ENCODE results near the gene CTSO. TPM values are rescaled to one million over a fixed set of nuclear protein-coding genes. Genes with fewer than 3 reads are reported as not detected.

Gene CTSO
- total RNA-seq, 1 donor from 2014 or later, result 20.4 TPM

GRCh38 chr4:155909615-155910226, 43.9 kb downstream of the CTSO start:
- no peak overlapping the region for H3K9ac ChIP-seq (ENCODE audit: low read depth in 1 of 3, low read length in 3 of 3)
- H3K4me1 ChIP-seq (ENCODE audit: control insufficient read depth in 3 of 3, insufficient read depth in 3 of 3, low read length in 3 of 3), result peaks cover 0 to 6% (median 3%) of the 10 kb centered on the region in 3 donors
- H3K9me3 ChIP-seq (ENCODE audit: control insufficient read depth in 3 of 3, low read length in 3 of 3), result no peaks in the 10 kb centered on the region
- H3K4me3 ChIP-seq (ENCODE audit: low read length in 3 of 3), result no peak overlapping the region
- H3K27ac ChIP-seq (ENCODE audit: low read depth, low read length), result no peak overlapping the region
- no peaks in the 10 kb centered on the region for H3K36me3 ChIP-seq (ENCODE audit: control insufficient read depth in 3 of 3, insufficient read depth in 3 of 3, low read length in 3 of 3)
- H3K27me3 ChIP-seq (ENCODE audit: control insufficient read depth in 3 of 3, insufficient read depth in 3 of 3, low read length in 3 of 3), result no peaks in the 10 kb centered on the region

DNA sequence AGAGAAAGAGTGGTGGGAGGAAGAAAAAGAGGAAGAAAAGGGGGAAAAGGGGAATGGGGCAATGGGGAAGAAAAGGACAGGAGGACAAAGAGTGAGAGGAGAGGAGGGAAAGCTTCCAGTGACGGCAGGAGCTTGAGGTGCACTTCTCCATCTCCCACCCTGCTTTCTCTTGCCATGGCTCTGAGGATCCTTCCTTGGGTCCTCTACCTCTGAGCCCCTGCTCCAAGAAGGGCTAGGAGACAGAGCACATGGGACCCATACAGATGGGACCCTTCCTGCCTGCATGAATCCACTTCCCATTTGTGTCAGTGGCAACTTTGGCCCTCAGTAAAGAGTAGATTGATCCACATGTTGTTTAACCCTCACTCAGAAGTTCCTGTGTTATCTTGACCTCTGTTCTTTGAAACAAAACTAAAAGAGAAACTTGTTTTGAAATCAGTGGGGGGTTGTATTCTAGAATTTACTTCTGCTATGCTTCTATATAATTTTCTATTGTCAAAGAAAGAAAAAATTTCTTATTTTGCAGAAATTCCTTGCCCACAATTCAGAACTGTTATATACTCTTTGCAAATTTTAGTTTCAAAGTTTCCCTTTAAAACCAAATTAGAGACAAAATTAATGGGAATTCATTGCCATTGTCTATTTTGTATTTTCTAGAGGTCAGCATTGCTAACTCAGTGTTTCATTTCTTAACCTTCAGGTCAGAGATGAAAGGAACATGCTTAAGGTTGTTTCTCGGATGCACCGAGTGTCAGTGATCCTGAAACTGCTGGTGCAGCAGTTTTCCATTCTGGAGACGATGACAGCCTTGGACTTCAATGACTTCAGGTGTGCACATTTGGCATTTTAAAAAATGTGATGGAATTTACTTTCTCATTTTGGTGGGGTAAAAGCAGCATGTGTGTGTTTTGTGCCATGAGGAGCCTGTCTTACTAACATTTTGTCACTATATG, 45.2 kb downstream of the CTSO start:
- H3K9ac ChIP-seq (ENCODE audit: low read depth in 1 of 3, low read length in 3 of 3), result no peak overlapping the region
- no peak overlapping the region for H3K27ac ChIP-seq (ENCODE audit: low read depth, low read length)
- no peaks in the 10 kb centered on the region for H3K9me3 ChIP-seq (ENCODE audit: control insufficient read depth in 3 of 3, low read length in 3 of 3)
- no peak overlapping the region for H3K4me3 ChIP-seq (ENCODE audit: low read length in 3 of 3)
- no peaks in the 10 kb centered on the region for H3K27me3 ChIP-seq (ENCODE audit: control insufficient read depth in 3 of 3, insufficient read depth in 3 of 3, low read length in 3 of 3)
- peaks cover 0 to 6% (median 3%) of the 10 kb centered on the region in 3 donors for H3K4me1 ChIP-seq (ENCODE audit: control insufficient read depth in 3 of 3, insufficient read depth in 3 of 3, low read length in 3 of 3)
- no peaks in the 10 kb centered on the region for H3K36me3 ChIP-seq (ENCODE audit: control insufficient read depth in 3 of 3, insufficient read depth in 3 of 3, low read length in 3 of 3)

DNA sequence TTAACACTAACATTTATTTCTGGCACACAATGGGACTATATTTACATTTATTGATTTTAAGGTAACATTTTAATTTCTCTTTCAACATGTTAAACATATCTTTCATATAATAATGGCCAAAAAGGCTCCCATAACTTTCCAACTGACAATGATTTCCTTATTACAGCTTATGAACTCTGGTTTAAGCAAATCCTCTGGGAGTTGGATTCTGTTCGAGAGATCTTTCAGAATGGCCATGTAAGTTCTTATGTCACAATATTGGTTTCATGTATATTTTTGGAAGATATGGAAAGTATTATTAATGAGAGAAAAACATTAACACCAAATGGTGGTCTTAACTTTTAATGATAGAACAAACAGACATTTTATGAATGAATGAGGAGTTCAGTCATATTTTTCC, 46.1 kb downstream of the CTSO start:
- H3K4me1 ChIP-seq (ENCODE audit: control insufficient read depth in 3 of 3, insufficient read depth in 3 of 3, low read length in 3 of 3), result peaks cover 0 to 6% (median 3%) of the 10 kb centered on the region in 3 donors
- no peak overlapping the region for H3K27ac ChIP-seq (ENCODE audit: low read depth, low read length)
- no peaks in the 10 kb centered on the region for H3K27me3 ChIP-seq (ENCODE audit: control insufficient read depth in 3 of 3, insufficient read depth in 3 of 3, low read length in 3 of 3)
- H3K9ac ChIP-seq (ENCODE audit: low read depth in 1 of 3, low read length in 3 of 3), result no peak overlapping the region
- no peak overlapping the region for H3K4me3 ChIP-seq (ENCODE audit: low read length in 3 of 3)
- H3K36me3 ChIP-seq (ENCODE audit: control insufficient read depth in 3 of 3, insufficient read depth in 3 of 3, low read length in 3 of 3), result no peaks in the 10 kb centered on the region
- H3K9me3 ChIP-seq (ENCODE audit: control insufficient read depth in 3 of 3, low read length in 3 of 3), result no peaks in the 10 kb centered on the region

GRCh38 chr4:155906554-155907247, 47.0 kb downstream of the CTSO start:
- peaks cover 0 to 6% (median 3%) of the 10 kb centered on the region in 3 donors for H3K4me1 ChIP-seq (ENCODE audit: control insufficient read depth in 3 of 3, insufficient read depth in 3 of 3, low read length in 3 of 3)
- H3K9ac ChIP-seq (ENCODE audit: low read depth in 1 of 3, low read length in 3 of 3), result no peak overlapping the region
- H3K27me3 ChIP-seq (ENCODE audit: control insufficient read depth in 3 of 3, insufficient read depth in 3 of 3, low read length in 3 of 3), result no peaks in the 10 kb centered on the region
- no peaks in the 10 kb centered on the region for H3K9me3 ChIP-seq (ENCODE audit: control insufficient read depth in 3 of 3, low read length in 3 of 3)
- H3K27ac ChIP-seq (ENCODE audit: low read depth, low read length), result peak overlapping the region; percentile 36
- peak overlapping the region in 1 of 3 donors; percentile 48 for H3K4me3 ChIP-seq (ENCODE audit: low read length in 3 of 3)
- H3K36me3 ChIP-seq (ENCODE audit: control insufficient read depth in 3 of 3, insufficient read depth in 3 of 3, low read length in 3 of 3), result no peaks in the 10 kb centered on the region

DNA sequence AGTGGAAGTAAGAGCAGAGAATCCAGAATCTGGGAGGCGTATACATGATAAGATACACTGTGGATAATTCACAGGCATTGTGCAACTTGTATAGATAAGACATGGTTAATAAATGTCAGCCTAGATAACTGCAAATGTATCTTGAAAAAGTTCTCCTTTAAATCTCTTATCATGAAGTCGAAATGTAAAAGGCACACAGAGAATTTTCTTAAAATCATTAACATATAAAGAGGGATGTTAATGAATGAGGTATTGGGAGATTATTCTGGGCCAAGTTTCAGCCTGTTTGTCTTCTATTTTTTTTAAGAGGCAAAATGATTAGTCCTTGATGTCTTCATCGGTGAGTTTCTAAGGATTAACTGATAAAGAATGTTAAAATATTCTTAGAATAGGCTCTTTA, 49.3 kb downstream of the CTSO start:
- Histone ChIP-seq H3K4me1 (ENCODE audit: control insufficient read depth in 3 of 3, insufficient read depth in 3 of 3, low read length in 3 of 3) (peaks cover 0 to 11% (median 3%) of the 10 kb centered on the region in 3 donors), H3K9me3 (ENCODE audit: control insufficient read depth in 3 of 3, low read length in 3 of 3) (no peaks in the 10 kb centered on the region), H3K27ac (ENCODE audit: low read depth, low read length) (no peak overlapping the region), H3K9ac (ENCODE audit: low read depth in 1 of 3, low read length in 3 of 3) (no peak overlapping the region), H3K36me3 (ENCODE audit: control insufficient read depth in 3 of 3, insufficient read depth in 3 of 3, low read length in 3 of 3) (no peaks in the 10 kb centered on the region), H3K27me3 (ENCODE audit: control insufficient read depth in 3 of 3, insufficient read depth in 3 of 3, low read length in 3 of 3) (no peaks in the 10 kb centered on the region), H3K4me3 (ENCODE audit: low read length in 3 of 3) (no peak overlapping the region)

DNA sequence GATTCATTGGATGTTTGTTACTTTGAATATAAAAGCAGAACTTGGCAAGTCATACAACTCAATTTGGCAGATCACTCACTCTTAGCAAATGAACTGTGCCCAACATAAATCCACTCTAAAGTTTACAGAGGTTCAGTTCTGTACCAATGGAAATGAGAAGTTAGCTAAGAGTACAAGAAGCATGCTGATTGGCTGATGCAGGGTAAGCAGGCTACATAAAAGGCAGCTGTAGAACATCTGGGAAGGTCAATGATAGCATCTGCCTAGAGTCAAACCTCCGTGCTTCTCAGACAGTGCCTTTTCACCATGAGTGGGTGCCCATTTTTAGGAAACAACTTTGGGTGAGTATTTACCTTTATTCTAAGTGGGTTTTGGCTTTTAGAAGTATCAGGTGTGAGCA, 50.2 kb downstream of the CTSO start, which contains the start of gene TDO2:
TDO2 (plus strand) TSS at position 244 of the 400 bp plus-strand sequence; CDS start at position 307, 63 bp downstream.
- Histone ChIP-seq H3K9me3 (ENCODE audit: control insufficient read depth in 3 of 3, low read length in 3 of 3) (no peaks in the 10 kb centered on the region), H3K36me3 (ENCODE audit: control insufficient read depth in 3 of 3, insufficient read depth in 3 of 3, low read length in 3 of 3) (no peaks in the 10 kb centered on the region), H3K27ac (ENCODE audit: low read depth, low read length) (no peak within 1 kb of the TSS), H3K4me1 (ENCODE audit: control insufficient read depth in 3 of 3, insufficient read depth in 3 of 3, low read length in 3 of 3) (peaks cover 0 to 11% (median 3%) of the 10 kb centered on the region in 3 donors), H3K4me3 (ENCODE audit: low read length in 3 of 3) (no peak within 1 kb of the TSS), H3K9ac (ENCODE audit: low read depth in 1 of 3, low read length in 3 of 3) (no peak within 1 kb of the TSS), H3K27me3 (ENCODE audit: control insufficient read depth in 3 of 3, insufficient read depth in 3 of 3, low read length in 3 of 3) (no peaks in the 10 kb centered on the region)

GRCh38 chr4:155901013-155901412, 52.7 kb downstream of the CTSO start:
- Histone ChIP-seq H3K9ac (ENCODE audit: low read depth in 1 of 3, low read length in 3 of 3) (no peak overlapping the region), H3K27ac (ENCODE audit: low read depth, low read length) (no peak overlapping the region), H3K27me3 (ENCODE audit: control insufficient read depth in 3 of 3, insufficient read depth in 3 of 3, low read length in 3 of 3) (no peaks in the 10 kb centered on the region), H3K9me3 (ENCODE audit: control insufficient read depth in 3 of 3, low read length in 3 of 3) (no peaks in the 10 kb centered on the region), H3K4me1 (ENCODE audit: control insufficient read depth in 3 of 3, insufficient read depth in 3 of 3, low read length in 3 of 3) (peaks cover 0 to 5% (median 0%) of the 10 kb centered on the region in 3 donors), H3K36me3 (ENCODE audit: control insufficient read depth in 3 of 3, insufficient read depth in 3 of 3, low read length in 3 of 3) (no peaks in the 10 kb centered on the region), H3K4me3 (ENCODE audit: low read length in 3 of 3) (no peak overlapping the region)

DNA sequence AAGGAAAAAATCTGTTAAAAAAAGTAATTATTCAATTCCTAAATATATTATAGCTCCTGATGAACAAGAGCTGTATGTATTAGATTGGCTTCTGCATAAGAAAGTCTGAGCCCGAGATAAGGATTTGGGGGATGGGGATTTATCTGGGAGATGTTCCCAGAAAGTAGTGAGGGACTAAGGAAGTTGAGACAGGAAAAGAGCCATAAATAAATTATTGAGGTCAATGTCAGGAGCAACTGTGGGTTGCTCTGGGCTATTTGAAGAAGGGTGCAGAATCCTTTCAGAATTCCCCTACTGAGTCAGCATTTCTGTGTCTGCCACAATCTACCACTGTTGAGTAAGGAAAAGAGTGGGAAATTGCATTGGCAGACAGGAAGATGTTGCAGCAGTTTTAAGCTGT, 53.3 kb downstream of the CTSO start:
- no peaks in the 10 kb centered on the region for H3K36me3 ChIP-seq (ENCODE audit: control insufficient read depth in 3 of 3, insufficient read depth in 3 of 3, low read length in 3 of 3)
- no peaks in the 10 kb centered on the region for H3K9me3 ChIP-seq (ENCODE audit: control insufficient read depth in 3 of 3, low read length in 3 of 3)
- peaks cover 0 to 5% (median 0%) of the 10 kb centered on the region in 3 donors for H3K4me1 ChIP-seq (ENCODE audit: control insufficient read depth in 3 of 3, insufficient read depth in 3 of 3, low read length in 3 of 3)
- no peak overlapping the region for H3K27ac ChIP-seq (ENCODE audit: low read depth, low read length)
- H3K27me3 ChIP-seq (ENCODE audit: control insufficient read depth in 3 of 3, insufficient read depth in 3 of 3, low read length in 3 of 3), result no peaks in the 10 kb centered on the region
- no peak overlapping the region for H3K9ac ChIP-seq (ENCODE audit: low read depth in 1 of 3, low read length in 3 of 3)
- no peak overlapping the region for H3K4me3 ChIP-seq (ENCODE audit: low read length in 3 of 3)

GRCh38 chr4:155899891-155900290, 53.8 kb downstream of the CTSO start:
- H3K9me3 ChIP-seq (ENCODE audit: control insufficient read depth in 3 of 3, low read length in 3 of 3), result no peaks in the 10 kb centered on the region
- no peaks in the 10 kb centered on the region for H3K36me3 ChIP-seq (ENCODE audit: control insufficient read depth in 3 of 3, insufficient read depth in 3 of 3, low read length in 3 of 3)
- no peaks in the 10 kb centered on the region for H3K27me3 ChIP-seq (ENCODE audit: control insufficient read depth in 3 of 3, insufficient read depth in 3 of 3, low read length in 3 of 3)
- H3K27ac ChIP-seq (ENCODE audit: low read depth, low read length), result no peak overlapping the region
- H3K4me3 ChIP-seq (ENCODE audit: low read length in 3 of 3), result no peak overlapping the region
- H3K4me1 ChIP-seq (ENCODE audit: control insufficient read depth in 3 of 3, insufficient read depth in 3 of 3, low read length in 3 of 3), result peaks cover 0 to 5% (median 0%) of the 10 kb centered on the region in 3 donors
- no peak overlapping the region for H3K9ac ChIP-seq (ENCODE audit: low read depth in 1 of 3, low read length in 3 of 3)

Measured in skeletal muscle tissue (tissue), 4 donors.